DOHH2 (cell line): ENCODE results near the gene COQ10B.

Experiments
- EZH2phosphoT487 ChIP-seq: fragments of 200-600 bp; sonication (generic); IDR thresholded peaks from 2 replicates; pipeline ENCODE4 v1.6.1; 2017; ENCODE audit warnings: borderline replicate concordance, mild to moderate bottlenecking, antibody characterized with exemption, low read length, moderate library complexity, mixed read lengths
- TF ChIP-seq, protein P1 (sequence below): fragments of 200-600 bp; sonication (generic); IDR thresholded peaks from one replicate; pipeline ENCODE4 v1.5.1; 2014; ENCODE audit warnings: antibody characterized with exemption, mild to moderate bottlenecking, low read depth, low read length; ENCODE audit not compliant: poor library complexity, severe bottlenecking

DNA sequence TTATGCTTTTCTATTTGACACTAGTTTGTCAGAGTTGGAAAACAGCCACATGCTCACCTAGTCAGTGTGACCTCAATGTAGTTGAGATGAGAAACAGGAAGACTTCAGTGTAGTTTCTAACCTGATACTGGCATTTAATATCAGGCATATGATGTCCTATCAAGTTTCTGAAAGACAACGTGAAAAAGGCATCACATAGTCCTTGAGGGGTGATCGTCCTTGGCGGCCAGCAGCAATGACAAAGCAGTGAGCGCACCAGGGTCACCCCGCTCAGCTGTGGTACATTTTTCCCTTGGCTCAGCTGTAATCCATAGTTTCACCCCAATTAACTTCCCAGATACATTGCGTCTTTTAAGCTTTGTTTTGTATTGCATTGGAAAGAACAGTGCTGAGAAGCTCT, 51.2 kb downstream of the COQ10B start:
- TF ChIP-seq, protein P1, sequence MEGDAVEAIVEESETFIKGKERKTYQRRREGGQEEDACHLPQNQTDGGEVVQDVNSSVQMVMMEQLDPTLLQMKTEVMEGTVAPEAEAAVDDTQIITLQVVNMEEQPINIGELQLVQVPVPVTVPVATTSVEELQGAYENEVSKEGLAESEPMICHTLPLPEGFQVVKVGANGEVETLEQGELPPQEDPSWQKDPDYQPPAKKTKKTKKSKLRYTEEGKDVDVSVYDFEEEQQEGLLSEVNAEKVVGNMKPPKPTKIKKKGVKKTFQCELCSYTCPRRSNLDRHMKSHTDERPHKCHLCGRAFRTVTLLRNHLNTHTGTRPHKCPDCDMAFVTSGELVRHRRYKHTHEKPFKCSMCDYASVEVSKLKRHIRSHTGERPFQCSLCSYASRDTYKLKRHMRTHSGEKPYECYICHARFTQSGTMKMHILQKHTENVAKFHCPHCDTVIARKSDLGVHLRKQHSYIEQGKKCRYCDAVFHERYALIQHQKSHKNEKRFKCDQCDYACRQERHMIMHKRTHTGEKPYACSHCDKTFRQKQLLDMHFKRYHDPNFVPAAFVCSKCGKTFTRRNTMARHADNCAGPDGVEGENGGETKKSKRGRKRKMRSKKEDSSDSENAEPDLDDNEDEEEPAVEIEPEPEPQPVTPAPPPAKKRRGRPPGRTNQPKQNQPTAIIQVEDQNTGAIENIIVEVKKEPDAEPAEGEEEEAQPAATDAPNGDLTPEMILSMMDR, result no peak
- TF ChIP-seq EZH2phosphoT487, result no peak
